Neural crest cell (in vitro differentiated cells): ENCODE results near the gene CMTM1. TPM values are rescaled to one million over a fixed set of nuclear protein-coding genes. Genes with fewer than 3 reads are reported as not detected.

ENCODE experiments used
- DNase-seq: peaks from one replicate; pipeline ENCODE4 v3.0.0; 2021; ENCODE audit warnings: low read depth, mixed read lengths, low spot score
- H3K27ac Mint-ChIP-seq: one replicate; pipeline ENCODE4 v1.8.0; 2021; ENCODE audit warnings: mild to moderate bottlenecking, mixed read lengths; ENCODE audit not compliant: unreplicated experiment
- H3K27me3 Mint-ChIP-seq: 2 replicates; pipeline ENCODE4 v1.8.0; 2021; ENCODE audit warnings: low read depth, mild to moderate bottlenecking, mixed read lengths
- H3K36me3 Mint-ChIP-seq: 2 replicates; pipeline ENCODE4 v1.8.0; 2021; ENCODE audit warnings: low read depth, mild to moderate bottlenecking, mixed read lengths
- H3K4me1 Mint-ChIP-seq: 2 replicates; pipeline ENCODE4 v1.8.0; 2021; ENCODE audit warnings: mixed read lengths
- H3K4me3 Mint-ChIP-seq: one replicate; pipeline ENCODE4 v1.8.0; 2021; ENCODE audit warnings: mild to moderate bottlenecking, mixed read lengths
- H3K9me3 Mint-ChIP-seq: 2 replicates; pipeline ENCODE4 v1.8.0; 2021; ENCODE audit warnings: mixed read lengths
- CTCF ChIP-seq: fragments of 200-600 bp; sonication (generic); conservative IDR thresholded peaks from 2 replicates; pipeline ENCODE4 v1.5.0; 2021; ENCODE audit warnings: antibody characterized with exemption, mild to moderate bottlenecking
- total RNA-seq: library from RNA; stranded (reverse); gene quantifications from 2 replicates; pipeline ENCODE4 v1.2.1, GENCODE V29; 2021

The CMTM1 gene
- total RNA-seq, 1 donor from 2014 or later: 17.1 TPM

GRCh38 chr16:66551788-66552285, 14.4 kb upstream of the CMTM1 start:
- H3K27ac Mint-ChIP-seq: peak overlapping the region; percentile 65
- H3K4me3 Mint-ChIP-seq: peak overlapping the region; percentile 90
- peaks cover 77% of the 10 kb centered on the region for H3K4me1 Mint-ChIP-seq
- DNase-seq: no peak
- no peak for TF ChIP-seq CTCF
- H3K9me3 Mint-ChIP-seq: peaks cover 3% of the 10 kb centered on the region
- H3K27me3 Mint-ChIP-seq: no peaks in the 10 kb centered on the region
- peaks cover 18% of the 10 kb centered on the region for H3K36me3 Mint-ChIP-seq

GRCh38 chr16:66552286-66553177, 13.7 kb upstream of the CMTM1 start, which contains the start of gene CKLF:
Gene CKLF (plus strand): TSS chr16:66552576. CDS start chr16:66552716, 140 bp downstream.
- H3K36me3 Mint-ChIP-seq: peaks cover 21% of the 10 kb centered on the region

GRCh38 chr16:66553223-66553622, 13.0 kb upstream of the CMTM1 start:
- Mint-ChIP-seq H3K27ac (no peak overlapping the region), H3K4me1 (peaks cover 66% of the 10 kb centered on the region), H3K27me3 (no peaks in the 10 kb centered on the region), H3K36me3 (peaks cover 22% of the 10 kb centered on the region), H3K9me3 (peaks cover 3% of the 10 kb centered on the region), H3K4me3 (peak overlapping the region; percentile 90)
- no peak for TF ChIP-seq CTCF
- DNase-seq: no peak

More at GRCh38 chr16:66552286-66553177, 13.7 kb upstream of the CMTM1 start, which contains the start of gene CKLF:
- peaks cover 73% of the 10 kb centered on the region for H3K4me1 Mint-ChIP-seq
- peak within 1 kb of the TSS; percentile 90 for H3K4me3 Mint-ChIP-seq
- H3K27ac Mint-ChIP-seq: peak within 1 kb of the TSS; percentile 65
- TF ChIP-seq CTCF: no peak
- peaks cover 3% of the 10 kb centered on the region for H3K9me3 Mint-ChIP-seq
- DNase-seq: peak; percentile 87
- H3K27me3 Mint-ChIP-seq: no peaks in the 10 kb centered on the region

GRCh38 chr16:66554021-66554420, 12.2 kb upstream of the CMTM1 start:
- H3K27me3 Mint-ChIP-seq: no peaks in the 10 kb centered on the region
- no peak for TF ChIP-seq CTCF
- no peak overlapping the region for H3K4me3 Mint-ChIP-seq
- peaks cover 22% of the 10 kb centered on the region for H3K36me3 Mint-ChIP-seq
- DNase-seq: no peak
- H3K9me3 Mint-ChIP-seq: peaks cover 3% of the 10 kb centered on the region
- no peak overlapping the region for H3K27ac Mint-ChIP-seq
- peaks cover 58% of the 10 kb centered on the region for H3K4me1 Mint-ChIP-seq

- Mint-ChIP-seq H3K36me3 (peaks cover 22% of the 10 kb centered on the region), H3K27me3 (no peaks in the 10 kb centered on the region), H3K4me1 (peaks cover 55% of the 10 kb centered on the region), H3K4me3 (no peak overlapping the region), H3K27ac (no peak overlapping the region), H3K9me3 (peaks cover 3% of the 10 kb centered on the region)
- no peak for DNase-seq
- no peak for TF ChIP-seq CTCF
Observed at GRCh38 chr16:66554495-66554894, 11.7 kb upstream of the CMTM1 start.
